Sigmoid colon (tissue), 4 donors: ENCODE measurements around the gene SEC24B.

Source experiments
- CTCF ChIP-seq, 4 experiments: fragments of 450-650 bp in 3 of 4; fragments of 200-600 bp in 1 of 4; IDR thresholded peaks; one replicate each; pipeline ENCODE4 v1.5.1; 2016 to 2019; ENCODE audit warnings: antibody characterized with exemption in 4 of 4, mild to moderate bottlenecking in 3 of 4, moderate library complexity in 2 of 4
- EP300 ChIP-seq, 4 donors: sonication (generic); formaldehyde crosslinking; IDR thresholded peaks; one replicate each; pipeline ENCODE4 v1.6.1; 2017; ENCODE audit warnings: antibody characterized with exemption in 4 of 4
- POLR2A ChIP-seq, 2 donors: fragments of 450-650 bp; IDR thresholded peaks; one replicate each; pipeline ENCODE4 v1.6.1; 2016; ENCODE audit warnings: antibody characterized with exemption in 2 of 2, mild to moderate bottlenecking in 2 of 2, moderate library complexity in 2 of 2
- POLR2AphosphoS5 ChIP-seq, 4 donors: sonication (generic); formaldehyde crosslinking; IDR thresholded peaks; one replicate each; pipeline ENCODE4 v1.6.1; 2017; ENCODE audit warnings: antibody characterized with exemption in 4 of 4

GRCh38 chr4:109510687-109511086 lies 77.1 kb downstream of the SEC24B start:
- TF ChIP-seq POLR2A (IDR thresholded peaks at IDR 0.05) (no peak), CTCF (IDR thresholded peaks at IDR 0.05) (no peak), POLR2AphosphoS5 (IDR thresholded peaks at IDR 0.05) (no peak), EP300 (IDR thresholded peaks at IDR 0.05) (no peak)
